Measurements from ENCODE around the gene ESAM. TPM values are rescaled to one million over a fixed set of nuclear protein-coding genes. Genes with fewer than 3 reads are reported as not detected.

Gene ESAM
- total RNA-seq, 2 experiments from 2014 or later, result 0.64 to 0.75 TPM

- no peak overlapping the region for H3K27ac Mint-ChIP-seq
- H3K4me3 Mint-ChIP-seq, result no peak overlapping the region
- H3K27me3 Mint-ChIP-seq, result peaks cover 6% of the 10 kb centered on the region
- intact Hi-C loops (cut with micrococcal nuclease), result no loop called here
- DNase-seq, result no peak
- peaks cover 2% of the 10 kb centered on the region for H3K4me1 Mint-ChIP-seq (ENCODE audit: low read depth)
- H3K9me3 Mint-ChIP-seq, result no peaks in the 10 kb centered on the region
- H3K36me3 Mint-ChIP-seq, result no peaks in the 10 kb centered on the region
- ChIA-PET CTCF (interaction anchor here (0.6 to 4.5 kb wide), 4 partner anchors 12 to 87 kb away, joined by 3 to 29 read pairs (median 4); partner anchors contain the start of gene ESAM), POLR2A (no interaction called here)
Measured at GRCh38 chr11:124751391-124751740, 10.7 kb downstream of the ESAM start.

GRCh38 chr11:124749912-124750311, 12.2 kb downstream of the ESAM start:
- no peak for DNase-seq
- no peaks in the 10 kb centered on the region for H3K9me3 Mint-ChIP-seq
- no peak overlapping the region for H3K27ac Mint-ChIP-seq
- intact Hi-C loops (cut with micrococcal nuclease), result loop anchor here (5.0 kb wide), 3 partner anchors 117 to 762 kb away; partner anchors contain the start of genes CCDC15 and ROBO3
- ChIA-PET POLR2A (no interaction called here), CTCF (interaction anchor here (8.3 kb wide), 1 partner anchor 12 kb away, joined by 107 read pairs; the partner anchor contains the start of gene ESAM)
- H3K4me3 Mint-ChIP-seq, result no peak overlapping the region
- peaks cover 6% of the 10 kb centered on the region for H3K4me1 Mint-ChIP-seq (ENCODE audit: low read depth)
- H3K27me3 Mint-ChIP-seq, result no peaks in the 10 kb centered on the region
- peaks cover 1% of the 10 kb centered on the region for H3K36me3 Mint-ChIP-seq

GRCh38 chr11:124748481-124749343, 13.4 kb downstream of the ESAM start:
- Mint-ChIP-seq H3K4me3 (no peak overlapping the region), H3K9me3 (no peaks in the 10 kb centered on the region), H3K27me3 (no peaks in the 10 kb centered on the region), H3K27ac (peak overlapping the region; percentile 45), H3K4me1 (ENCODE audit: low read depth) (peaks cover 6% of the 10 kb centered on the region), H3K36me3 (peaks cover 1% of the 10 kb centered on the region)
- intact Hi-C loops (cut with micrococcal nuclease), result loop anchor here (5.0 kb wide), 3 partner anchors 119 to 764 kb away; partner anchors contain the start of genes CCDC15 and ROBO3
- DNase-seq, result no peak
- ChIA-PET POLR2A (interaction anchor here (0.6 to 1.3 kb wide), 2 partner anchors 10 to 13 kb away, joined by 3 to 4 read pairs; no protein-coding TSS in a partner anchor), CTCF (interaction anchor here (0.7 to 8.3 kb wide), 7 partner anchors 10 to 1376 kb away, joined by 3 to 107 read pairs (median 4); partner anchors contain the start of gene ESAM)

GRCh38 chr11:124748100-124748418, 14.0 kb downstream of the ESAM start:
- H3K27ac Mint-ChIP-seq, result peak overlapping the region; percentile 2
- H3K4me3 Mint-ChIP-seq, result no peak overlapping the region
- CTCF ChIA-PET, result interaction anchor here (1.2 to 8.3 kb wide), 3 partner anchors 14 to 90 kb away, joined by 3 to 107 read pairs (median 4); partner anchors contain the start of gene ESAM
- intact Hi-C loops (cut with micrococcal nuclease), result loop anchor here (5.0 kb wide), 3 partner anchors 119 to 764 kb away; partner anchors contain the start of genes CCDC15 and ROBO3
- H3K4me1 Mint-ChIP-seq (ENCODE audit: low read depth), result peaks cover 6% of the 10 kb centered on the region
- POLR2A ChIA-PET, result interaction anchor here (1.3 kb wide), 1 partner anchor 10 kb away, joined by 4 read pairs; no protein-coding TSS in a partner anchor
- H3K27me3 Mint-ChIP-seq, result no peaks in the 10 kb centered on the region
- H3K9me3 Mint-ChIP-seq, result no peaks in the 10 kb centered on the region
- peaks cover 1% of the 10 kb centered on the region for H3K36me3 Mint-ChIP-seq
- no peak for DNase-seq

GRCh38 chr11:124747406-124748099, 14.5 kb downstream of the ESAM start:
- H3K27ac Mint-ChIP-seq, result peak overlapping the region; percentile 2
- no peaks in the 10 kb centered on the region for H3K27me3 Mint-ChIP-seq
- peaks cover 1% of the 10 kb centered on the region for H3K36me3 Mint-ChIP-seq
- intact Hi-C loops (cut with micrococcal nuclease), result loop anchor here (1.0 to 5.0 kb wide), 6 partner anchors 51 to 765 kb away; partner anchors contain the start of genes CCDC15, ROBO3 and TBRG1
- peak overlapping the region; percentile 87 for H3K4me3 Mint-ChIP-seq
- H3K9me3 Mint-ChIP-seq, result no peaks in the 10 kb centered on the region
- no peak for DNase-seq
- peaks cover 6% of the 10 kb centered on the region for H3K4me1 Mint-ChIP-seq (ENCODE audit: low read depth)
- ChIA-PET CTCF (interaction anchor here (1.3 to 8.3 kb wide), 16 partner anchors 8 to 115 kb away, joined by 3 to 107 read pairs (median 6); partner anchors contain the start of genes ESAM, SIAE and SPA17), POLR2A (interaction anchor here (1.5 kb wide), 1 partner anchor 11 kb away, joined by 4 read pairs; no protein-coding TSS in a partner anchor)

GRCh38 chr11:124746621-124747243, 15.4 kb downstream of the ESAM start:
- H3K27ac Mint-ChIP-seq, result peak overlapping the region; percentile 89
- H3K36me3 Mint-ChIP-seq, result peaks cover 1% of the 10 kb centered on the region
- POLR2A ChIA-PET, result interaction anchor here (1.0 to 2.0 kb wide), 4 partner anchors 12 to 73 kb away, joined by 3 to 9 read pairs (median 6); partner anchors contain the start of genes MSANTD2, SIAE and SPA17
- DNase-seq, result peak; percentile 85
- H3K4me1 Mint-ChIP-seq (ENCODE audit: low read depth), result peaks cover 6% of the 10 kb centered on the region
- intact Hi-C loops (cut with micrococcal nuclease), result loop anchor here (1.0 to 5.0 kb wide), 9 partner anchors 12 to 766 kb away; partner anchors contain the start of genes CCDC15, ROBO3, SIAE and SPA17
- H3K4me3 Mint-ChIP-seq, result peak overlapping the region; percentile 87
- no peaks in the 10 kb centered on the region for H3K9me3 Mint-ChIP-seq
- CTCF ChIA-PET, result interaction anchor here (0.5 to 8.3 kb wide), 25 partner anchors 9 to 395 kb away, joined by 3 to 107 read pairs (median 5); partner anchors contain the start of genes ESAM, SIAE and SPA17
- no peaks in the 10 kb centered on the region for H3K27me3 Mint-ChIP-seq

GRCh38 chr11:124745835-124746620, 16.1 kb downstream of the ESAM start:
- intact Hi-C loops (cut with micrococcal nuclease), result loop anchor here (1.0 to 5.0 kb wide), 8 partner anchors 12 to 766 kb away; partner anchors contain the start of genes CCDC15, ROBO3, SIAE and SPA17
- ChIA-PET POLR2A (interaction anchor here (1.0 to 2.0 kb wide), 4 partner anchors 13 to 73 kb away, joined by 3 to 9 read pairs (median 6); partner anchors contain the start of genes MSANTD2, SIAE and SPA17), CTCF (interaction anchor here (0.5 to 8.3 kb wide), 27 partner anchors 9 to 396 kb away, joined by 3 to 107 read pairs (median 5); partner anchors contain the start of genes ESAM, SIAE and SPA17)
- Mint-ChIP-seq H3K36me3 (peaks cover 1% of the 10 kb centered on the region), H3K4me3 (peak overlapping the region; percentile 87), H3K27me3 (peaks cover 1% of the 10 kb centered on the region), H3K27ac (peak overlapping the region; percentile 89), H3K9me3 (no peaks in the 10 kb centered on the region), H3K4me1 (ENCODE audit: low read depth) (peaks cover 6% of the 10 kb centered on the region)
- DNase-seq, result peak; percentile 61

- Mint-ChIP-seq H3K27ac (no peak overlapping the region), H3K36me3 (peaks cover 1% of the 10 kb centered on the region), H3K4me1 (ENCODE audit: low read depth) (peaks cover 11% of the 10 kb centered on the region), H3K4me3 (peak overlapping the region; percentile 46), H3K9me3 (no peaks in the 10 kb centered on the region), H3K27me3 (peaks cover 1% of the 10 kb centered on the region)
- DNase-seq, result no peak
- intact Hi-C loops (cut with micrococcal nuclease), result loop anchor here (5.0 kb wide), 3 partner anchors 122 to 767 kb away; partner anchors contain the start of genes CCDC15 and ROBO3
- POLR2A ChIA-PET, result interaction anchor here (1.9 to 2.0 kb wide), 2 partner anchors 55 to 72 kb away, joined by 9 read pairs; partner anchors contain the start of genes MSANTD2, SIAE and SPA17
- CTCF ChIA-PET, result interaction anchor here (0.6 to 8.3 kb wide), 9 partner anchors 9 to 131 kb away, joined by 3 to 107 read pairs (median 5); partner anchors contain the start of genes ESAM, SIAE and SPA17
Measured at GRCh38 chr11:124745270-124745834, 16.7 kb downstream of the ESAM start.

GRCh38 chr11:124743050-124743449, 19.0 kb downstream of the ESAM start:
- peaks cover 1% of the 10 kb centered on the region for H3K36me3 Mint-ChIP-seq
- intact Hi-C loops (cut with micrococcal nuclease), result no loop called here
- H3K27me3 Mint-ChIP-seq, result peaks cover 3% of the 10 kb centered on the region
- CTCF ChIA-PET, result interaction anchor here (1.1 to 8.3 kb wide), 2 partner anchors 19 to 113 kb away, joined by 3 to 107 read pairs; partner anchors contain the start of gene ESAM
- DNase-seq, result no peak
- no peaks in the 10 kb centered on the region for H3K9me3 Mint-ChIP-seq
- H3K4me3 Mint-ChIP-seq, result no peak overlapping the region
- H3K27ac Mint-ChIP-seq, result no peak overlapping the region
- POLR2A ChIA-PET, result no interaction called here
- peaks cover 16% of the 10 kb centered on the region for H3K4me1 Mint-ChIP-seq (ENCODE audit: low read depth)

- no peak for DNase-seq
- Mint-ChIP-seq H3K27ac (no peak overlapping the region), H3K27me3 (peaks cover 3% of the 10 kb centered on the region), H3K9me3 (no peaks in the 10 kb centered on the region), H3K4me3 (no peak overlapping the region), H3K36me3 (peaks cover 1% of the 10 kb centered on the region), H3K4me1 (ENCODE audit: low read depth) (peaks cover 16% of the 10 kb centered on the region)
- intact Hi-C loops (cut with micrococcal nuclease), result no loop called here
- ChIA-PET CTCF (interaction anchor here (0.6 to 8.3 kb wide), 3 partner anchors 19 to 113 kb away, joined by 3 to 107 read pairs (median 3); partner anchors contain the start of gene ESAM), POLR2A (no interaction called here)
Measured at GRCh38 chr11:124742555-124742954, 19.5 kb downstream of the ESAM start.
